NB4 (cell line): Measurements from ENCODE around the gene ZNF607.

ENCODE experiments used
- DNase-seq: peaks from one replicate; pipeline ENCODE4 v3.0.0; 2010; ENCODE audit warnings: low read depth
- H3K4me3 ChIP-seq: one replicate; pipeline ENCODE4 v1.5.1; 2011; ENCODE audit warnings: mild to moderate bottlenecking, low read depth, low read length, moderate library complexity
- CTCF ChIP-seq: IDR thresholded peaks from one replicate; pipeline ENCODE4 v1.5.1; 2012; ENCODE audit warnings: low read depth, low read length
- MAX ChIP-seq: IDR thresholded peaks from 2 replicates; pipeline ENCODE4 v1.6.1; 2011; ENCODE audit warnings: low read depth, low read length
- MYC ChIP-seq: IDR thresholded peaks from 2 replicates; pipeline ENCODE4 v1.6.1; 2011; ENCODE audit warnings: low read depth, low read length
- POLR2A ChIP-seq: IDR thresholded peaks from 2 replicates; pipeline ENCODE4 v1.6.1; 2011; ENCODE audit warnings: mild to moderate bottlenecking; ENCODE audit not compliant: insufficient read length; ENCODE audit errors: extremely low read depth

ZNF607 gene

GRCh38 chr19:37718304-37718703 is 1.3 kb downstream of the ZNF607 start:
- peak; percentile 2 for DNase-seq
- no peak for TF ChIP-seq MYC
- no peak for TF ChIP-seq MAX
- no peak for TF ChIP-seq CTCF
- peak overlapping the region; percentile 83 for H3K4me3 ChIP-seq

GRCh38 chr19:37716140-37716539 is 3.4 kb downstream of the ZNF607 start:
- TF ChIP-seq POLR2A (no peak), CTCF (no peak), MYC (no peak), MAX (no peak)
- no peak overlapping the region for H3K4me3 ChIP-seq
- DNase-seq = no peak

GRCh38 chr19:37706052-37706605 is 13.4 kb downstream of the ZNF607 start:
- TF ChIP-seq POLR2A (no peak), CTCF (no peak), MYC (no peak), MAX (no peak)
- H3K4me3 ChIP-seq = no peak overlapping the region
- no peak for DNase-seq

GRCh38 chr19:37699057-37699456 is 20.5 kb downstream of the ZNF607 start:
- DNase-seq = no peak
- no peak overlapping the region for H3K4me3 ChIP-seq
- no peak for TF ChIP-seq CTCF

GRCh38 chr19:37698216-37698615 is 21.3 kb downstream of the ZNF607 start:
- DNase-seq = no peak
- H3K4me3 ChIP-seq = no peak overlapping the region
- TF ChIP-seq MYC = no peak
- TF ChIP-seq POLR2A = no peak
- no peak for TF ChIP-seq MAX
- TF ChIP-seq CTCF = no peak
